GM12878 (cell line): ENCODE results near the gene MAL. TPM values are rescaled to one million over a fixed set of nuclear protein-coding genes. Genes with fewer than 3 reads are reported as not detected.

Source experiments
- ATAC-seq: fragments of 200-7000 bp; cut with Tn5 transposase; 3 replicates; pipeline ENCODE4 v1.9.1; 2020; ENCODE audit warnings: mild to moderate bottlenecking, moderate library complexity
- BruUV-seq: library from RNA; stranded (reverse); fragments of 400-500 nt; replicated peaks from 2 replicates; lab custom pipeline; 2021; lab: Mats Ljungman, UMichigan
- CTCF ChIA-PET: fragments of 300-600 bp; sonication (Branson Sonifier 250); formaldehyde crosslinking; extraction: SDS; loops from one replicate; lab custom pipeline; 2021; ENCODE audit warnings: inconsistent platforms; lab: Yijun Ruan, JAX
- POLR2A ChIA-PET: fragments of 350-600 bp; formaldehyde crosslinking; extraction: SDS; loops from one replicate; lab custom pipeline; 2021; ENCODE audit warnings: inconsistent platforms; lab: Charles Lee
- RAD21 ChIA-PET: fragments of 300-600 bp; sonication (Branson Sonifier 250); formaldehyde crosslinking; loops from one replicate; lab custom pipeline; 2023; ENCODE audit warnings: antibody characterized with exemption; ENCODE audit not compliant: unreplicated experiment; lab: Charles Lee
- SMC1A ChIA-PET: fragments of 300-600 bp; sonication (Branson Sonifier 250); formaldehyde crosslinking; loops from one replicate; lab custom pipeline; 2023; ENCODE audit not compliant: unreplicated experiment, uncharacterized antibody; lab: Charles Lee
- DNase-seq: peaks from one replicate; pipeline ENCODE4 v3.0.0-alpha.2; 2011; ENCODE audit warnings: low read depth, low spot score
- FAIRE-seq: peaks from 3 replicates; lab custom pipeline; 2011; peaks lifted over from hg19 to GRCh38; lab: Jason Lieb, UNC
- H2AFZ ChIP-seq: 2 replicates; pipeline ENCODE4 v1.6.0; 2011; ENCODE audit warnings: low read depth, low read length, control low read depth; ENCODE audit not compliant: control insufficient read depth
- H3K27ac ChIP-seq: 2 replicates; pipeline ENCODE4 v1.5.1; 2011; ENCODE audit warnings: control low read depth; ENCODE audit not compliant: control insufficient read depth, insufficient read depth
- H3K27me3 ChIP-seq, 2 experiments: replicated peaks in 1 of 2; 2 replicates each; pipeline versions ENCODE4 v1.6.0 to v1.6.1; 2011; ENCODE audit warnings: low read length in 1 of 2; ENCODE audit not compliant: control insufficient read depth in 2 of 2, insufficient read depth in 2 of 2
- H3K36me3 ChIP-seq, 2 experiments: 2 replicates each; pipeline ENCODE4 v1.5.1; 2011; ENCODE audit warnings: low read length in 1 of 2; ENCODE audit not compliant: control insufficient read depth in 2 of 2, insufficient read depth in 2 of 2
- H3K4me1 ChIP-seq: 2 replicates; pipeline ENCODE4 v1.6.1; 2011; ENCODE audit warnings: mild to moderate bottlenecking, low read length, moderate library complexity, mixed read lengths; ENCODE audit not compliant: control insufficient read depth, insufficient read depth
- H3K4me2 ChIP-seq: 2 replicates; pipeline ENCODE4 v1.6.0; 2011; ENCODE audit warnings: control low read depth; ENCODE audit not compliant: control insufficient read depth, insufficient read depth
- H3K4me3 ChIP-seq: fragments of 200-600 bp; sonication (generic); 2 replicates; pipeline ENCODE4 v1.5.1; 2016
- H3K79me2 ChIP-seq: 2 replicates; pipeline ENCODE4 v1.6.0; 2011; ENCODE audit warnings: low read length; ENCODE audit not compliant: control insufficient read depth, insufficient read depth
- H3K9ac ChIP-seq: 2 replicates; pipeline ENCODE4 v1.8.0; 2011; ENCODE audit warnings: low read length, control low read depth, mixed read lengths; ENCODE audit not compliant: control insufficient read depth, insufficient read depth
- H3K9me3 ChIP-seq: replicated peaks from 3 replicates; pipeline ENCODE4 v1.5.1; 2011; ENCODE audit warnings: mild to moderate bottlenecking, low read length; ENCODE audit not compliant: control insufficient read depth, insufficient read depth
- H4K20me1 ChIP-seq: 2 replicates; pipeline ENCODE4 v1.6.0; 2011; ENCODE audit not compliant: control insufficient read depth, insufficient read depth
- ATF7 ChIP-seq: fragments of 450-650 bp; IDR thresholded peaks from 2 replicates; pipeline ENCODE4 v1.6.1; 2016; ENCODE audit warnings: low read depth, mild to moderate bottlenecking
- CBX3 ChIP-seq: fragments of 200-600 bp; sonication (generic); IDR thresholded peaks from 2 replicates; pipeline ENCODE4 v1.6.1; 2016; ENCODE audit warnings: low read depth, borderline replicate concordance
- CUX1 ChIP-seq: IDR thresholded peaks from 2 replicates; pipeline ENCODE4 v1.6.1; 2012; ENCODE audit warnings: improper control_type of control experiment, low read depth, low read length; ENCODE audit not compliant: insufficient replicate concordance
- EZH2 ChIP-seq: IDR thresholded peaks from 2 replicates; pipeline ENCODE4 v1.6.1; 2012; ENCODE audit warnings: low read depth, mild to moderate bottlenecking, control low read depth, inconsistent platforms, low read length, borderline replicate concordance; ENCODE audit not compliant: control insufficient read depth
- MEF2B ChIP-seq: fragments of 450-650 bp; IDR thresholded peaks from 2 replicates; pipeline ENCODE4 v1.6.1; 2018; ENCODE audit warnings: mild to moderate bottlenecking, moderate library complexity; ENCODE audit not compliant: partially characterized antibody, poor library complexity, severe bottlenecking
- RAD21 ChIP-seq: IDR thresholded peaks from 2 replicates; pipeline ENCODE4 v1.6.1; 2011; ENCODE audit warnings: mild to moderate bottlenecking, low read depth, low read length, moderate library complexity; ENCODE audit not compliant: insufficient read depth
- RELB ChIP-seq: fragments of 450-650 bp; IDR thresholded peaks from 2 replicates; pipeline ENCODE4 v1.6.1; 2017; ENCODE audit warnings: low read depth, mild to moderate bottlenecking, moderate library complexity
- WGBS: methylation state at CpG from one replicate; pipeline ENCODE4 v1.1.6; 2016; ENCODE audit warnings: low lambda C conversion rate; ENCODE audit not compliant: insufficient replicate concordance, insufficient coverage; ENCODE audit errors: missing lambda C conversion rate; 5-methylcytosine and 5-hydroxymethylcytosine counted together
- in situ Hi-C: fragments of 300-500 bp; cut with MboI; formaldehyde crosslinking; loops from 9 replicates; pipeline ENCODE4 v1.14.3; 2018; ENCODE audit warnings: mixed read lengths
- intact Hi-C: fragments of 100-400 bp; cut with micrococcal nuclease; formaldehyde crosslinking; loops from one replicate; pipeline ENCODE4 v1.14.2; 2022; ENCODE audit not compliant: unreplicated experiment
- polyA plus RNA-seq, 11 experiments: library from polyadenylated mRNA; depleted of rRNA in 4 of 11; unstranded in 6 of 11; stranded (reverse) in 5 of 11; fragments of >200 nt; fragmentation: Nextera tagmentation in 4 of 11; fragmentation: Illumina TruSeq in 1 of 11; extraction: Ambion mirVana in 4 of 11; extraction: Trizol in 1 of 11; gene quantifications; 1 replicate in 1 of 11; 2 replicates in 10 of 11; pipeline versions ENCODE4 v1.2.1 to v1.2.3, GENCODE V29; 2011 to 2016; ENCODE audit warnings: inconsistent platforms in 2 of 11, missing spikeins in 2 of 11, low read depth in 1 of 11
- total RNA-seq, 4 experiments: library from RNA; depleted of rRNA in 3 of 4; stranded (reverse); fragments of >200 nt in 3 of 4; fragmentation: Illumina TruSeq in 1 of 4; extraction: Trizol in 1 of 4; gene quantifications; 2 replicates each; pipeline versions ENCODE4 v1.2.1 to v1.2.3, GENCODE V29; 2013 to 2021
- TF ChIP-seq, protein P1 (sequence below), 3 experiments: IDR thresholded peaks in 2 of 3; conservative IDR thresholded peaks in 1 of 3; 2 replicates each; pipeline ENCODE4 v1.5.1; 2011; ENCODE audit warnings: low read depth in 3 of 3, low read length in 3 of 3, mild to moderate bottlenecking in 3 of 3, control low read depth in 2 of 3, moderate library complexity in 2 of 3, inconsistent platforms in 1 of 3, mixed read lengths in 1 of 3; ENCODE audit not compliant: control insufficient read depth in 2 of 3, insufficient read depth in 1 of 3; ENCODE audit errors: extremely low read depth in 1 of 3

Gene MAL
- total and polyA plus RNA-seq, 10 of the 15 experiments (the other 5 are each of a cell fraction or from before 2014, with no cell fraction given): 1.3 to 4.5 (median 1.7) TPM

- TF ChIP-seq CUX1 (no peak), MEF2B (no peak), RELB (no peak), RAD21 (0 out of 2 replicates have a peak, but pooled peaks have one; percentile 20), EZH2 (no peak), CBX3 (no peak), ATF7 (no peak)
- TF ChIP-seq, protein P1, sequence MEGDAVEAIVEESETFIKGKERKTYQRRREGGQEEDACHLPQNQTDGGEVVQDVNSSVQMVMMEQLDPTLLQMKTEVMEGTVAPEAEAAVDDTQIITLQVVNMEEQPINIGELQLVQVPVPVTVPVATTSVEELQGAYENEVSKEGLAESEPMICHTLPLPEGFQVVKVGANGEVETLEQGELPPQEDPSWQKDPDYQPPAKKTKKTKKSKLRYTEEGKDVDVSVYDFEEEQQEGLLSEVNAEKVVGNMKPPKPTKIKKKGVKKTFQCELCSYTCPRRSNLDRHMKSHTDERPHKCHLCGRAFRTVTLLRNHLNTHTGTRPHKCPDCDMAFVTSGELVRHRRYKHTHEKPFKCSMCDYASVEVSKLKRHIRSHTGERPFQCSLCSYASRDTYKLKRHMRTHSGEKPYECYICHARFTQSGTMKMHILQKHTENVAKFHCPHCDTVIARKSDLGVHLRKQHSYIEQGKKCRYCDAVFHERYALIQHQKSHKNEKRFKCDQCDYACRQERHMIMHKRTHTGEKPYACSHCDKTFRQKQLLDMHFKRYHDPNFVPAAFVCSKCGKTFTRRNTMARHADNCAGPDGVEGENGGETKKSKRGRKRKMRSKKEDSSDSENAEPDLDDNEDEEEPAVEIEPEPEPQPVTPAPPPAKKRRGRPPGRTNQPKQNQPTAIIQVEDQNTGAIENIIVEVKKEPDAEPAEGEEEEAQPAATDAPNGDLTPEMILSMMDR (IDR thresholded peaks at IDR 0.05 in 2 of 3, conservative IDR thresholded peaks at IDR 0.05 in 1 of 3; ENCODE audit: control insufficient read depth in 2 of 3, extremely low read depth in 1 of 3, insufficient read depth in 1 of 3, low read depth in 3 of 3, low read length in 3 of 3): peak in 1 of 3 experiments; percentile 62; a peak in 2 of 6 replicates
- Histone ChIP-seq H3K27ac (no peak overlapping the region), H3K9ac (no peak overlapping the region), H3K4me1 (peaks cover 14% of the 10 kb centered on the region), H3K27me3 (no peaks in the 10 kb centered on the region; a peak in 2 of 4 replicates), H3K9me3 (no peaks in the 10 kb centered on the region), H3K36me3 (no peaks in the 10 kb centered on the region), H4K20me1 (no peaks in the 10 kb centered on the region), H2AFZ (peak overlapping the region; percentile 82), H3K4me2 (peak overlapping the region; percentile 73), H3K79me2 (no peaks in the 10 kb centered on the region), H3K4me3 (no peak overlapping the region; the same call in 1 of the 2 replicates)
- SMC1A ChIA-PET: interaction anchor here (1.0 to 3.6 kb wide), 3 partner anchors 15 to 54 kb away, joined by 3 to 66 read pairs (median 4); partner anchors contain the start of gene MAL
- POLR2A ChIA-PET: interaction anchor here (1.0 to 2.1 kb wide), 3 partner anchors 13 to 55 kb away, joined by 3 to 7 read pairs (median 5); no protein-coding TSS in a partner anchor
- FAIRE-seq (no peak), ATAC-seq (peak; percentile 62), DNase-seq (no peak)
- in situ Hi-C loops (loop anchor here (5.0 kb wide), 1 partner anchor 55 kb away; no protein-coding TSS in a partner anchor), intact Hi-C loops (loop anchor here (2.0 to 5.0 kb wide), 2 partner anchors 35 to 37 kb away; no protein-coding TSS in a partner anchor)
- 17% methylated on average over 3 of the region's 3 CpGs for WGBS
- CTCF ChIA-PET: interaction anchor here (1.0 to 12.6 kb wide), 12 partner anchors 12 to 91 kb away, joined by 5 to 339 read pairs (median 14); partner anchors contain the start of genes MAL and MRPS5
- RAD21 ChIA-PET: interaction anchor here (2.8 to 5.9 kb wide), 7 partner anchors 24 to 92 kb away, joined by 12 to 120 read pairs (median 16); partner anchors contain the start of genes MAL and MRPS5
- no TSS peak for BruUV-seq
Observed at GRCh38 chr2:95077530-95077825, 52.0 kb downstream of the MAL start.
